Epithelial cell of proximal tubule (primary cell): ENCODE results near the gene FAM83B. TPM values are rescaled to one million over a fixed set of nuclear protein-coding genes. Genes with fewer than 3 reads are reported as not detected.

Source experiments
- DNase-seq: peaks from one replicate; pipeline ENCODE4 v3.0.0-alpha.2; 2011; ENCODE audit warnings: low read depth
- H3K4me3 ChIP-seq: 2 replicates; pipeline ENCODE4 v1.5.1; 2011; ENCODE audit warnings: low read depth, mild to moderate bottlenecking, low read length
- CTCF ChIP-seq: conservative IDR thresholded peaks from 2 replicates; pipeline ENCODE4 v1.5.1; 2012; ENCODE audit warnings: low read depth, mild to moderate bottlenecking, low read length
- total RNA-seq: library from RNA; depleted of rRNA; stranded (reverse); fragments of >200 nt; gene quantifications from 2 replicates; pipeline ENCODE4 v1.2.3, GENCODE V29; 2015

The FAM83B gene
- total RNA-seq, 1 donor from 2014 or later, result 18.1 TPM

- no peak for DNase-seq
- H3K4me3 ChIP-seq, result no peak overlapping the region
- TF ChIP-seq CTCF, result no peak
These were observed 51.1 kb downstream of the FAM83B start for GRCh38 chr6:54897462-54898189.

GRCh38 chr6:54898767-54899166 is 52.2 kb downstream of the FAM83B start:
- no peak for TF ChIP-seq CTCF
- H3K4me3 ChIP-seq, result no peak overlapping the region
- DNase-seq, result no peak

GRCh38 chr6:54899442-54899841 is 52.9 kb downstream of the FAM83B start:
- H3K4me3 ChIP-seq, result no peak overlapping the region
- no peak for DNase-seq
- TF ChIP-seq CTCF, result no peak

GRCh38 chr6:54899986-54900385 is 53.4 kb downstream of the FAM83B start:
- no peak for TF ChIP-seq CTCF
- no peak overlapping the region for H3K4me3 ChIP-seq
- DNase-seq, result no peak

GRCh38 chr6:54900666-54901065 is 54.1 kb downstream of the FAM83B start:
- no peak for DNase-seq
- no peak for TF ChIP-seq CTCF
- no peak overlapping the region for H3K4me3 ChIP-seq

- H3K4me3 ChIP-seq, result no peak overlapping the region
- no peak for DNase-seq
- no peak for TF ChIP-seq CTCF
These were observed 57.3 kb downstream of the FAM83B start for GRCh38 chr6:54903884-54904283.

GRCh38 chr6:54907355-54907754 is 60.8 kb downstream of the FAM83B start:
- H3K4me3 ChIP-seq, result no peak overlapping the region
- DNase-seq, result no peak
- no peak for TF ChIP-seq CTCF
